AG04450 (cell line): ENCODE data around the gene BPIFB4. TPM values are rescaled to one million over a fixed set of nuclear protein-coding genes. Genes with fewer than 3 reads are reported as not detected.
"Not testable (repeated sequence)": the region's sequence is repeated elsewhere in the genome, so short reads cannot be mapped to it uniquely, and the experiment has no call there.

Experiments
- CTCF ChIA-PET: fragments of 300-600, 350-600 bp; formaldehyde crosslinking; extraction: SDS; loops from one replicate; lab custom pipeline; 2022; ENCODE audit warnings: antibody characterized with exemption, inconsistent platforms; lab: Charles Lee
- POLR2A ChIA-PET: fragments of 350-600 bp; formaldehyde crosslinking; extraction: SDS; loops from one replicate; lab custom pipeline; 2021; ENCODE audit warnings: antibody characterized with exemption, inconsistent platforms; lab: Yijun Ruan, JAX
- DNase-seq: peaks from one replicate; pipeline ENCODE4 v3.0.0-alpha.2; 2011; ENCODE audit warnings: low read depth, low spot score
- H3K27ac ChIP-seq: one replicate; pipeline ENCODE4 v1.5.1; 2012; ENCODE audit warnings: low read depth, low read length, control low read depth
- H3K27me3 ChIP-seq: one replicate; pipeline ENCODE4 v1.6.0; 2012; ENCODE audit warnings: low read length; ENCODE audit not compliant: control insufficient read depth, insufficient read depth
- H3K4me3 ChIP-seq: 2 replicates; pipeline ENCODE4 v1.5.1; 2011; ENCODE audit warnings: mild to moderate bottlenecking, low read depth, low read length, control low read depth
- H3K9me3 ChIP-seq: 2 replicates; pipeline ENCODE4 v1.5.1; 2012; ENCODE audit warnings: low read length; ENCODE audit not compliant: control insufficient read depth, insufficient read depth
- polyA plus RNA-seq: library from polyadenylated mRNA; depleted of rRNA; stranded (reverse); fragments of >200 nt; gene quantifications from 2 replicates; pipeline ENCODE4 v1.2.3, GENCODE V29; 2011
- TF ChIP-seq, protein P1 (sequence below): IDR thresholded peaks from 2 replicates; pipeline ENCODE4 v1.5.1; 2011; ENCODE audit warnings: low read depth, low read length, control low read depth, inconsistent platforms

The BPIFB4 gene
- polyA plus RNA-seq, 1 experiment = not detected

DNA sequence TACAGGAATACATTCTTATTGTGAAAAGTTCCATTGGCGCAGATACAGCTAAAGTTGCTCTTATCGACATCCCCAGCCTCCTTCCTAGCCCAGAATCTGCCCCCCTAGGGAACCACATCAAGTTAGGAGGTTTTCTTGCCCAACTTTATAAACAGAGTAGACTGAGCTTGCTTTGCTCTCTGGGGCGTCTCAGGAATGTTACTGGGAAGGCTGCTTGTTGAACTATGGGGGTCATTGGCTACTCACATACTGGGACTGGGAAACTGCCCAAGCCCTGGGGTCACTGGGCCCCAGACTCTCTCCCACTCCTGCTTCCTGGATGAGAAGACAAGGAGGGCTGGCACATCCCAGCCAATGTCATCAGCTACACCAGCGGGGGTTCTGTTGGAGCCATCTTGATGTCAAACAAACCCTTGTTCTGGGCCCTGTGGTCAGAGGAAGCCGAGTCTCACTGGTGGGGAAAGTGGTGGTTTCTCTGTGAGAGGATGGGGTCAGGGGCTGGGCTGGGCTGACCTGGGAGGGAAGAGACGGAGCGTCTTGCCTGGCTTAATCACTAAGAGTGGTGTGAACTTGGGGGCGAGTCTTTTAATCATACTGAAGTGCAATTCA, 26.0 kb downstream of the BPIFB4 start:
- no peak for DNase-seq
- Histone ChIP-seq H3K27ac (no peak overlapping the region), H3K27me3 (peaks cover 6% of the 10 kb centered on the region), H3K4me3 (no peak overlapping the region), H3K9me3 (no peaks in the 10 kb centered on the region)
- ChIA-PET CTCF (interaction anchor here (0.6 kb wide), 1 partner anchor 203 kb away, joined by 3 read pairs; no protein-coding TSS in a partner anchor), POLR2A (no interaction called here)
- TF ChIP-seq, protein P1, sequence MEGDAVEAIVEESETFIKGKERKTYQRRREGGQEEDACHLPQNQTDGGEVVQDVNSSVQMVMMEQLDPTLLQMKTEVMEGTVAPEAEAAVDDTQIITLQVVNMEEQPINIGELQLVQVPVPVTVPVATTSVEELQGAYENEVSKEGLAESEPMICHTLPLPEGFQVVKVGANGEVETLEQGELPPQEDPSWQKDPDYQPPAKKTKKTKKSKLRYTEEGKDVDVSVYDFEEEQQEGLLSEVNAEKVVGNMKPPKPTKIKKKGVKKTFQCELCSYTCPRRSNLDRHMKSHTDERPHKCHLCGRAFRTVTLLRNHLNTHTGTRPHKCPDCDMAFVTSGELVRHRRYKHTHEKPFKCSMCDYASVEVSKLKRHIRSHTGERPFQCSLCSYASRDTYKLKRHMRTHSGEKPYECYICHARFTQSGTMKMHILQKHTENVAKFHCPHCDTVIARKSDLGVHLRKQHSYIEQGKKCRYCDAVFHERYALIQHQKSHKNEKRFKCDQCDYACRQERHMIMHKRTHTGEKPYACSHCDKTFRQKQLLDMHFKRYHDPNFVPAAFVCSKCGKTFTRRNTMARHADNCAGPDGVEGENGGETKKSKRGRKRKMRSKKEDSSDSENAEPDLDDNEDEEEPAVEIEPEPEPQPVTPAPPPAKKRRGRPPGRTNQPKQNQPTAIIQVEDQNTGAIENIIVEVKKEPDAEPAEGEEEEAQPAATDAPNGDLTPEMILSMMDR = no peak

DNA sequence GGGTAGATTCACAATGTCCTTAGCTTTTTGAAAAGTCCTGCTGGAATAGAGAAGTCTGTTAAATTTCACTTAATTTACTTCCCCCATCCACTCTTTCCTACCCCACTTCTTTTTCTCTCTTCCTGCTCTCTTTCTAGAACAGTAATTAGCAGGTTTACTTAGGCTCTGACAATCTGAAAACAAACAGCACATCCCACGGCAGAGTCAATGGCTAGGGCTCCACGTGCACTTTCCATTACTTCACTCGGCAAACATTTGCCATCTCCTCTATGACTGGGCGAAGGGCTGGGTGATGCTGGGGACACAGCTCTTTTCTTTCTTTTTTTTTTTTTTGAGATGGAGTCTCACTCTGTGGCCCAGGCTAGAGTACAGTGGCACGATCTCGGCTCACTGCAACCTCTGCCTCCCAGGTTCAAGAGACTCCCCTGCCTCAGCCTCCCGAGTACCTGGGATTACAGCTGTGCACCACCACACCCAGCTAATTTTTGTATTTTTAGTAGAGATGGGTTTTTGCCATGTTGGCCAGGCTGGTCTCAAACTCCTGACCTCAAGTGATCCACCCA, 26.7 kb downstream of the BPIFB4 start:
- POLR2A ChIA-PET = not testable (repeated sequence)
- CTCF ChIA-PET = interaction anchor here (0.6 kb wide), 1 partner anchor 204 kb away, joined by 3 read pairs; no protein-coding TSS in a partner anchor

DNA sequence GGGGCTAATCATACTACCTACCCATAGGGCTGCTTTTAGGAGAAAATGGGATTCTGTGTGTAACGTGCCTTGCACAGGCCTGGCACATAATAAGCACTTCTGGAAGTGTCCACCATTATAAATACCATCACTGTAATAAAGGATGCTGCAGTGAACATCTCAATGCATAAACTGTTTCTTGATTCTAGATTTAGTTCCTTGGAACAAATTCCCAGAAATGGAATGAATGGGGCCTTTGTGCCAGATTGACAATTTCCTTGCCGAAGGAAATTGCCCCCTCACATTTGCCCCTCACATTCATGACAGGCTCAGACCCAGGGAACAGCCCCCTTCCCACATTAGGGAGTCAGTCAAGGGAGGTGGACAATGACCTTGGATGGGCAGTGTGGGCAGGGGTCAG, 29.2 kb downstream of the BPIFB4 start:
- no peak for DNase-seq
- Histone ChIP-seq H3K4me3 (no peak overlapping the region), H3K27me3 (no peaks in the 10 kb centered on the region), H3K9me3 (no peaks in the 10 kb centered on the region), H3K27ac (no peak overlapping the region)
- CTCF ChIA-PET = no interaction called here
- TF ChIP-seq, protein P1 = no peak
- POLR2A ChIA-PET = no interaction called here

More for the DNA sequence above, 26.7 kb downstream of the BPIFB4 start:
- not testable (repeated sequence) for DNase-seq, H3K27me3 ChIP-seq, H3K27ac ChIP-seq, H3K9me3 ChIP-seq, H3K4me3 ChIP-seq

DNA sequence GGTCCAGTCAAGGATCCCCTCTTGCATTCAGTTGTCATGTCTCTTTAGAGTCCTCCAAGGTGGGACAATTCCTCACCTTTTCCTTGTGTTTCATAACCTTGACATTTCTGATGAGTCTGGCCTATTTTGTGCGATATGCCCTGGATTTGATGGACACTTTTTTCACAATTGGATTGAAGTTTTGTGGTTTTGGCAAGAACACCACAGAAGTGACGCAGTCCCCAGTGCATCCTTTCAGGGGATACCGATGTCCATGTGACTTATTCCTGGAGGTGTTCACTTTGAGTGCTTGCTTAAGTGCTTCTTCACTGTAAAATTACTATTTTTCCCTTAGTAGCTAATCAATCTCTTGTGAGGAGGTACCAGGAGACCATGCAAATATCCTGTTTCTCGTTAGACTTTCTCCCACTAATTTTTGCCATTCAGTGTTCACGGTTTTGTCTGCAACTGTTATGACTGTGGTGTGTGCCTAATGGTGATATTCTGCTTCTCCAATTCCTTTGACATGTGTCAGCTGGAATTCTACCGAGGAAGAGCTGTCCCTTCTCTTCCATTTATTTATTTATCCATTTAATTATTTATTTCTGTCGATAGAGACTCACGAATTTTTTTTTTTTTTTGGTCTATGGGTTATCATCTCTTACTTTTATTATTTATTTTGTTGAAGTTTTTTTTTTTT, 30.8 kb downstream of the BPIFB4 start:
- CTCF ChIA-PET = no interaction called here
- TF ChIP-seq, protein P1 = no peak
- H3K27ac ChIP-seq = no peak overlapping the region
- no peaks in the 10 kb centered on the region for H3K27me3 ChIP-seq
- no peak for DNase-seq
- H3K9me3 ChIP-seq = no peaks in the 10 kb centered on the region
- POLR2A ChIA-PET = no interaction called here
- no peak overlapping the region for H3K4me3 ChIP-seq

DNA sequence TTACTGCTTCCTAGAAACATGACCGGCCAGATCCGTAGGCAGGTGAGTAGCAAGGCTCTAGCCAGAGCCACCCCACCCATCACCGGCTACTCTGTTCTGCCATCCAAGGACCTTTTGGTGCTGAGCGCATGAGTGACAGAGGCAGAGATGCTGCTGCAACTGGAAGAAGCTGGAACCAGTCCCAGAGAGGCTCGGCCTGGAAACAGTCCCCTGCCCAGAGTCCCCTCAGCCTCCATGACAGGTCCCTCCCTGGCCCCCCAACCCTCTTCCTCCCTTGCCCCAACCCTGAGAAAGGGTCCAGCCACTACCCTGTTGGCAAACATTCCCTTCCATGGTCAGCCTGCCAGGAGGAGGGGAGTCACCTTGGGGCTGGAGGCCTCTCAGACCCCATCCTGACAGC, 31.9 kb downstream of the BPIFB4 start:
- Histone ChIP-seq H3K4me3 (no peak overlapping the region), H3K9me3 (no peaks in the 10 kb centered on the region), H3K27ac (no peak overlapping the region), H3K27me3 (no peaks in the 10 kb centered on the region)
- POLR2A ChIA-PET = no interaction called here
- no peak for DNase-seq
- TF ChIP-seq, protein P1 = no peak
- CTCF ChIA-PET = no interaction called here
